ENCODE measurements around the gene ATP7B.

- TF ChIP-seq TCF12 (IDR thresholded peaks at IDR 0.05; ENCODE audit: low read depth) = no peak
- TF ChIP-seq TEAD4 (IDR thresholded peaks at IDR 0.05) = no peak
- TF ChIP-seq MAX (IDR thresholded peaks at IDR 0.05) = no peak
- no peak for TF ChIP-seq FOXM1 (IDR thresholded peaks at IDR 0.05; ENCODE audit: borderline replicate concordance, low read depth)
- no peak for TF ChIP-seq CREB1 (IDR thresholded peaks at IDR 0.05; ENCODE audit: low read depth)
- TF ChIP-seq ZBTB7A (IDR thresholded peaks at IDR 0.05; ENCODE audit: low read depth) = no peak
- no peak for TF ChIP-seq YY1 (IDR thresholded peaks at IDR 0.05; ENCODE audit: low read depth)
- no peak for TF ChIP-seq EP300 (IDR thresholded peaks at IDR 0.05; ENCODE audit: borderline replicate concordance)
These were observed 55.9 kb downstream of the ATP7B start for GRCh38 chr13:51955281-51955771.
